Subcutaneous adipose tissue (tissue), 4 donors: ENCODE results near the gene SEC63. TPM values are rescaled to one million over a fixed set of nuclear protein-coding genes. Genes with fewer than 3 reads are reported as not detected.

Experiments used
- CTCF ChIP-seq: fragments of 450-650 bp; IDR thresholded peaks from one replicate; pipeline ENCODE4 v1.5.1; 2016; ENCODE audit warnings: low read depth, mild to moderate bottlenecking, control low read depth, antibody characterized with exemption, moderate library complexity
- total RNA-seq, 4 donors: library from RNA; depleted of rRNA; stranded (reverse); fragments of >200 nt; gene quantifications; one replicate each; pipeline ENCODE4 v1.1.0, GENCODE V29; 2016

SEC63 gene
- total RNA-seq, 4 donors from 2014 or later, result 39.0 to 75.2 (median 43.7) TPM

- no peak for TF ChIP-seq CTCF
Observed at GRCh38 chr6:107956181-107956580, 1.8 kb downstream of the SEC63 start.

DNA sequence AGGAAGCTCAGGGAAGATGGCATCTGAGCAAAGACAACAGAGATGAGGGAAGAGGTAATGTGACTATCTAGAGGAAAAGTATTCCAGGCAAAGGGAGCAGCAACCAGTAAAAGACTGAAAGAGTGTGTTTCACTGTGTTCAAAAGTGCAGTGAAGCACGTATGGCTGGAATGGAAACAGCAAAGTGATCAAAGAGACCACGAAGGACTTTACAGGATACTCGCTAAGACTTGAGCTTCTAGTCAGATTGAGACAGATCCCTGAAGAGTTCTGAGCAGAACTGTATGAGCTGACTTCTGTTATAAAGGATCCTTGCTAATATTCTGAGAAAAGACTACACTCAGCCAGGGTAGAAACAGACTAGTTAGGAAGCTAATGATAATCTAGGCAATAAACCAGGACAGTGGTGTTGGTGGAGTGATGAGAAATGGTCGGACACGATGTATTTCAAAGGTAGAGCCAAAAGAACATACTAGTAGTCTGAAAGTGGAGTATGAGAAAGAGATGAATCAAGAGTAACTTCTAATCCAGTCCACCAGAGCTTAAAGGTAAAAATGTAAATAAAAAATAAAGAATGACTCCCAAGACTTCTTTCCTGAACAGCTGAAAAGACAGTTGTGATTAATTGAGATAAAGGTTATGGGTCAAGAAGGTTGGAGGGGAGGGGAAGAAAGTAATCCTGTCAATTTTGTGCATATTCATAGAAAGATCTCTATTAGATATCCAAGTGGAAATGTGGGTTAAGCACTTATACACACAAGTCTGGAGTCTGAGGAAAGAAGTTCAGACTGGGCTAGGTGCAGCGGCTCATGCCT lies 14.2 kb downstream of the SEC63 start:
- no peak for TF ChIP-seq CTCF

DNA sequence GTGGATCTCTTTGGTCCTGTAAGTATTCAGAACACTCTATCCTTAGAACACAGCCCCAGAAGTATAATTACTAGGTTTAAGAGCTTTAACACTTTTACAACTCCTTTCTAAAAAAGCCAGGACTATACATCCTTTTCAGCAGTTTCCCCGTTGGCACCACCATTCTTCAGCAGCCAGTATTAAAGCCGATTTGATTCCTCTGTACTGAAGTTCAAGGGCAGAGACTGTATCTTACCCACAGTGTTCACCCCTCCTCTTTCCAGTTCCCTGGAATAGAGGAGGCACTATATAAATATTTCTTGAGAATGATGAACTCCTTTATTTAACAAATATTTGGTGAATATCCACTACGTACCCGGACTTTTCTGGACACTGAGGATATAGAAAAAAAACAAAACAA lies 15.9 kb downstream of the SEC63 start:
- TF ChIP-seq CTCF, result no peak

GRCh38 chr6:107941627-107942026 lies 16.4 kb downstream of the SEC63 start:
- TF ChIP-seq CTCF, result no peak

- no peak for TF ChIP-seq CTCF
Observed at GRCh38 chr6:107941199-107941598, 16.8 kb downstream of the SEC63 start.

GRCh38 chr6:107936162-107936909 lies 21.7 kb downstream of the SEC63 start:
- TF ChIP-seq CTCF, result no peak

- no peak for TF ChIP-seq CTCF
Observed at GRCh38 chr6:107932580-107932979, 25.4 kb downstream of the SEC63 start.
